H1 (cell line): ENCODE measurements around the gene COTL1. TPM values are rescaled to one million over a fixed set of nuclear protein-coding genes. Genes with fewer than 3 reads are reported as not detected.

Experiments
- CTCF ChIA-PET: fragments of 300-600 bp; sonication (Branson Sonifier 250); formaldehyde crosslinking; loops from one replicate; lab custom pipeline; 2021; ENCODE audit not compliant: partially characterized antibody; lab: Charles Lee
- POLR2A ChIA-PET: fragments of 300-600 bp; sonication (Branson Sonifier 250); formaldehyde crosslinking; loops from one replicate; lab custom pipeline; 2021; ENCODE audit warnings: inconsistent platforms; ENCODE audit not compliant: partially characterized antibody; lab: Charles Lee
- DNase-seq, 2 experiments: peaks; one replicate each; pipeline versions ENCODE4 v3.0.0 to v3.0.0-alpha.2; 2010 to 2022; ENCODE audit warnings: low spot score in 2 of 2, low read depth in 1 of 2, mixed read lengths in 1 of 2
- FAIRE-seq: peaks from 2 replicates; lab custom pipeline; 2011; peaks lifted over from hg19 to GRCh38; lab: Jason Lieb, UNC
- H2AFZ ChIP-seq: 2 replicates; pipeline ENCODE4 v1.8.1; 2012; ENCODE audit warnings: low read length, inconsistent platforms
- H2AK5ac ChIP-seq: 2 replicates; pipeline ENCODE4 v1.6.1; 2013; ENCODE audit warnings: low read depth, low read length
- H2BK120ac ChIP-seq: replicated peaks from 2 replicates; pipeline ENCODE3; 2013; ENCODE audit warnings: low read depth, low read length, inconsistent platforms
- H2BK12ac ChIP-seq: 2 replicates; pipeline ENCODE4 v1.6.1; 2013; ENCODE audit warnings: low read depth, low read length
- H2BK15ac ChIP-seq: 2 replicates; pipeline ENCODE4 v1.6.1; 2013; ENCODE audit warnings: low read length
- H2BK20ac ChIP-seq: 2 replicates; pipeline ENCODE4 v1.6.1; 2013; ENCODE audit warnings: low read length
- H2BK5ac ChIP-seq: 2 replicates; pipeline ENCODE4 v1.6.1; 2013; ENCODE audit warnings: low read depth, low read length
- H3K14ac ChIP-seq: 2 replicates; pipeline ENCODE4 v1.6.1; 2013; ENCODE audit warnings: inconsistent platforms; ENCODE audit not compliant: insufficient read length
- H3K18ac ChIP-seq: 2 replicates; pipeline ENCODE4 v1.6.1; 2013; ENCODE audit warnings: low read length; ENCODE audit errors: extremely low read depth
- H3K23ac ChIP-seq: 2 replicates; pipeline ENCODE4 v1.6.1; 2013; ENCODE audit warnings: inconsistent platforms; ENCODE audit not compliant: insufficient read length
- H3K23me2 ChIP-seq: 2 replicates; pipeline ENCODE4 v1.6.1; 2013; ENCODE audit warnings: low read depth, low read length
- H3K27ac ChIP-seq: 2 replicates; pipeline ENCODE4 v1.6.1; 2011; ENCODE audit warnings: low read depth, low read length, inconsistent platforms
- H3K27me3 ChIP-seq, 4 experiments: replicated peaks in 1 of 4; 1 replicate in 1 of 4; 2 replicates in 3 of 4; pipeline versions ENCODE4 v1.6.1 to v1.8.1; 2011 to 2013; ENCODE audit warnings: low read length in 3 of 4, mild to moderate bottlenecking in 3 of 4, inconsistent platforms in 2 of 4, mixed read lengths in 2 of 4, moderate library complexity in 1 of 4; ENCODE audit not compliant: control insufficient read depth in 3 of 4, insufficient read depth in 3 of 4; ENCODE audit errors: extremely low read depth in 1 of 4
- H3K36me3 ChIP-seq, 4 experiments: 2 replicates each; pipeline versions ENCODE4 v1.6.1 to v1.8.1; 2011 to 2013; ENCODE audit warnings: mild to moderate bottlenecking in 4 of 4, low read length in 3 of 4, moderate library complexity in 2 of 4, control low read depth in 1 of 4, inconsistent platforms in 1 of 4; ENCODE audit not compliant: insufficient read depth in 4 of 4, control insufficient read depth in 2 of 4
- H3K4ac ChIP-seq: replicated peaks from 2 replicates; pipeline ENCODE3; 2013; ENCODE audit warnings: low read length, low read depth, mixed read lengths, inconsistent platforms; ENCODE audit not compliant: insufficient read length
- H3K4me1 ChIP-seq, 4 experiments: replicated peaks in 1 of 4; 1 replicate in 1 of 4; 2 replicates in 3 of 4; pipeline versions ENCODE4 v1.6.1 to v1.8.1; 2011 to 2013; ENCODE audit warnings: low read length in 3 of 4, inconsistent platforms in 2 of 4, mixed read lengths in 1 of 4; ENCODE audit not compliant: insufficient read depth in 4 of 4, control insufficient read depth in 3 of 4
- H3K4me2 ChIP-seq, 2 experiments: 2 replicates each; pipeline versions ENCODE4 v1.6.1 to v1.8.1; 2011 to 2013; ENCODE audit warnings: low read depth in 2 of 2, low read length in 2 of 2, control low read depth in 1 of 2, inconsistent platforms in 1 of 2, mild to moderate bottlenecking in 1 of 2; ENCODE audit not compliant: insufficient read depth in 1 of 2
- H3K4me3 ChIP-seq, 4 experiments: fragments of 200-600, 300-600 bp in 1 of 4; sonication (generic), shearing (Covaris generic), sonication (Bioruptor Twin) in 1 of 4; 2 replicates each; pipeline versions ENCODE4 v1.5.1 to v1.8.1; 2011 to 2016; ENCODE audit warnings: low read length in 4 of 4, low read depth in 3 of 4, control low read depth in 2 of 4, inconsistent platforms in 2 of 4, mild to moderate bottlenecking in 2 of 4, mixed read lengths in 1 of 4, moderate library complexity in 1 of 4; ENCODE audit not compliant: insufficient read depth in 2 of 4; ENCODE audit errors: extremely low read depth in 1 of 4
- H3K56ac ChIP-seq: replicated peaks from 2 replicates; pipeline ENCODE3; 2013; ENCODE audit warnings: low read depth, mild to moderate bottlenecking, mixed read lengths, low read length, inconsistent platforms; ENCODE audit not compliant: insufficient read length
- H3K79me1 ChIP-seq: 2 replicates; pipeline ENCODE4 v1.6.1; 2013; ENCODE audit warnings: low read depth, low read length, control low read depth
- H3K79me2 ChIP-seq, 2 experiments: 2 replicates each; pipeline versions ENCODE4 v1.6.1 to v1.8.1; 2012 to 2013; ENCODE audit warnings: low read length in 2 of 2, mild to moderate bottlenecking in 2 of 2, inconsistent platforms in 1 of 2; ENCODE audit not compliant: insufficient read depth in 2 of 2, control insufficient read depth in 1 of 2
- H3K9ac ChIP-seq, 4 experiments: replicated peaks in 1 of 4; 1 replicate in 1 of 4; 2 replicates in 3 of 4; pipeline versions ENCODE4 v1.6.1 to v1.8.1; 2011 to 2013; ENCODE audit warnings: low read depth in 3 of 4, low read length in 3 of 4, control low read depth in 2 of 4, mild to moderate bottlenecking in 2 of 4, moderate library complexity in 2 of 4, inconsistent platforms in 1 of 4; ENCODE audit errors: extremely low read depth in 1 of 4
- H3K9me3 ChIP-seq, 2 experiments: 2 replicates each; pipeline versions ENCODE4 v1.6.1 to v1.8.1; 2012 to 2013; ENCODE audit warnings: mild to moderate bottlenecking in 2 of 2, moderate library complexity in 2 of 2, control low read depth in 1 of 2, inconsistent platforms in 1 of 2, low read depth in 1 of 2, low read length in 1 of 2, mixed read lengths in 1 of 2; ENCODE audit not compliant: insufficient read depth in 2 of 2
- H4K20me1 ChIP-seq, 2 experiments: replicated peaks in 1 of 2; 2 replicates each; pipeline versions ENCODE3 to v1.8.1; 2011 to 2013; ENCODE audit warnings: inconsistent platforms in 2 of 2, low read length in 2 of 2, mild to moderate bottlenecking in 1 of 2; ENCODE audit not compliant: insufficient read depth in 2 of 2, control insufficient read depth in 1 of 2
- H4K5ac ChIP-seq: 2 replicates; pipeline ENCODE4 v1.6.1; 2013; ENCODE audit warnings: low read length, low read depth, mixed read lengths, inconsistent platforms; ENCODE audit not compliant: insufficient read length
- H4K8ac ChIP-seq: 2 replicates; pipeline ENCODE4 v1.8.0; 2013; ENCODE audit warnings: mild to moderate bottlenecking, moderate library complexity, low read length, inconsistent platforms; ENCODE audit not compliant: insufficient read depth; ENCODE audit errors: extremely low read depth
- H4K91ac ChIP-seq: replicated peaks from 2 replicates; pipeline ENCODE3; 2013; ENCODE audit warnings: low read length, mixed read lengths, inconsistent platforms; ENCODE audit not compliant: insufficient read length
- ASH2L ChIP-seq: fragments of 200-600, 300-600 bp; sonication (generic); IDR thresholded peaks from one replicate; pipeline ENCODE4 v1.7.1; 2017; ENCODE audit warnings: low read length
- CBX8 ChIP-seq: fragments of 300-800, 300-1000 bp; sonication (generic); IDR thresholded peaks from 2 replicates; pipeline ENCODE4 v1.7.1; 2016; ENCODE audit warnings: low read depth, low read length, borderline replicate concordance
- CHD2 ChIP-seq: IDR thresholded peaks from 2 replicates; pipeline ENCODE4 v1.6.1; 2012; ENCODE audit warnings: low read length, improper control_type of control experiment
- NRF1 ChIP-seq: IDR thresholded peaks from 2 replicates; pipeline ENCODE4 v1.6.1; 2011; ENCODE audit warnings: mild to moderate bottlenecking, low read depth, low read length, improper control_type of control experiment
- POLR2A ChIP-seq, 2 experiments: IDR thresholded peaks; 1 replicate in 1 of 2; 2 replicates in 1 of 2; pipeline ENCODE4 v1.6.1; 2011; ENCODE audit warnings: low read depth in 2 of 2, low read length in 2 of 2, mild to moderate bottlenecking in 2 of 2; ENCODE audit errors: control extremely low read depth in 1 of 2
- POU5F1 ChIP-seq: IDR thresholded peaks from 2 replicates; pipeline ENCODE4 v1.6.1; 2011; ENCODE audit warnings: low read depth, mild to moderate bottlenecking, low read length, moderate library complexity
- RXRA ChIP-seq: IDR thresholded peaks from 2 replicates; pipeline ENCODE4 v1.6.1; 2011; ENCODE audit warnings: low read depth, mild to moderate bottlenecking, low read length, moderate library complexity; ENCODE audit not compliant: insufficient read depth
- SIRT6 ChIP-seq: IDR thresholded peaks from one replicate; pipeline ENCODE4 v1.7.1; 2012; ENCODE audit warnings: low read length, inconsistent platforms
- SP2 ChIP-seq: IDR thresholded peaks from 2 replicates; pipeline ENCODE4 v1.6.1; 2012; ENCODE audit warnings: mild to moderate bottlenecking, low read length, inconsistent platforms
- TAF1 ChIP-seq: IDR thresholded peaks from 2 replicates; pipeline ENCODE4 v1.6.1; 2011; ENCODE audit warnings: mild to moderate bottlenecking, low read depth, low read length
- TBP ChIP-seq: IDR thresholded peaks from 2 replicates; pipeline ENCODE4 v1.6.1; 2011; ENCODE audit warnings: low read depth, low read length, improper control_type of control experiment
- TCF12 ChIP-seq: IDR thresholded peaks from 2 replicates; pipeline ENCODE4 v1.6.1; 2011; ENCODE audit warnings: low read depth, mild to moderate bottlenecking, low read length
- YY1 ChIP-seq: IDR thresholded peaks from 2 replicates; pipeline ENCODE4 v1.6.1; 2011; ENCODE audit warnings: low read depth, mild to moderate bottlenecking, low read length
- WGBS, 2 experiments: shearing (Covaris generic) in 1 of 2; methylation state at CpG; one replicate each; pipeline versions ENCODE4 v1.1.6 to v1.1.7; 2013 to 2015; ENCODE audit warnings: low lambda C conversion rate in 2 of 2, mixed read lengths in 2 of 2, inconsistent platforms in 1 of 2, low coverage in 1 of 2, missing lambda C conversion rate in 1 of 2; ENCODE audit not compliant: insufficient replicate concordance in 2 of 2, insufficient coverage in 1 of 2, insufficient read length in 1 of 2; ENCODE audit errors: extremely low coverage in 1 of 2, missing lambda C conversion rate in 1 of 2; 5-methylcytosine and 5-hydroxymethylcytosine counted together
- polyA plus RNA-seq, 7 experiments: library from polyadenylated mRNA; depleted of rRNA in 3 of 7; stranded (reverse) in 5 of 7; unstranded in 2 of 7; fragments of >200 nt in 5 of 7; fragments of 200-250 nt in 2 of 7; gene quantifications; 1 replicate in 5 of 7; 2 replicates in 1 of 7; 4 replicates in 1 of 7; pipeline versions ENCODE4 v1.2.1 to v1.2.3, GENCODE V29; 2011 to 2013; ENCODE audit warnings: missing spikeins in 2 of 7, mixed read lengths in 2 of 7
- total RNA-seq: library from RNA; stranded (reverse); fragmentation: NEBNext Ultra II Directional; extraction: Animal tissue kit (Norgen Biotek cat#: 25700); gene quantifications from 2 replicates; pipeline ENCODE4 v1.2.1, GENCODE V29; 2021

COTL1 gene
- total and polyA plus RNA-seq, 2 of the 8 experiments (the other 6 are each of a cell fraction or from before 2014, with no cell fraction given) = 59.2 to 183 TPM

DNA sequence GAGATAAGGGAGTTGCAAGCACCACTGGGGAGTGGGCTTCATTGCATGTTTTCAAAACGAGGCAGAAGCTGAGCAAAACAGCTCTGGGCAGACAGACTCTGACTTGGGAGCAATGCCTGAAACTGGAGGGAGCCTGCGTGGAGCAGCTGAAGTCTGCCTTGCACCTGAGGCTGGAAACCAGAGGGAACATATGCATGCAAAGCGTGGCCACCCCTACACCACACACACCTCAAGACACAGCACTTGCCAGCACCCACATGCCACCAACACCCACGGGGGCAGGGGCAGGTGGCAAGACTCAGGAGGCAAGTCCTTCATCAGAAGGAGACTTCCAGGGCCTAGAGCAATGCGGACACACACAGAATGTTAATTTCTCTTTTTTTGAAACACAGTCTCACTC lies 45.8 kb downstream of the COTL1 start:
- Histone ChIP-seq H2BK12ac (no peak overlapping the region), H2BK15ac (no peak overlapping the region), H3K36me3 (no peaks in the 10 kb centered on the region), H3K79me1 (no peaks in the 10 kb centered on the region; the same call in 1 of the 2 replicates), H2AFZ (no peak overlapping the region), H3K27ac (no peak overlapping the region; the same call in none of the 2 replicates), H3K9ac (no peak overlapping the region), H3K23ac (no peak overlapping the region), H3K4me3 (no peak overlapping the region), H3K56ac (no peak overlapping the region), H4K8ac (no peak overlapping the region), H3K18ac (no peak overlapping the region), H3K4me1 (peaks cover 4 to 6% (median 6%) of the 10 kb centered on the region in 4 experiments), H3K14ac (no peak overlapping the region), H2BK5ac (no peak overlapping the region), H2BK120ac (no peak overlapping the region), H3K4ac (no peak overlapping the region), H3K9me3 (no peaks in the 10 kb centered on the region), H2AK5ac (no peak overlapping the region), H4K5ac (no peak overlapping the region), H3K27me3 (no peaks in the 10 kb centered on the region)
- 86% methylated on average over 5 of the region's 5 CpGs; no CpG with 5 or more reads in 1 of the 2 experiments for WGBS, 2 experiments
- CTCF ChIA-PET = interaction anchor here (0.9 to 1.2 kb wide), 2 partner anchors 49 to 66 kb away, joined by 3 read pairs; no protein-coding TSS in a partner anchor
- DNase-seq = no peak
- FAIRE-seq = no peak
- TF ChIP-seq SP2 = no peak
- no peak for TF ChIP-seq YY1
- no peak for TF ChIP-seq POU5F1
- no peak for TF ChIP-seq TAF1
- TF ChIP-seq POLR2A (IDR thresholded peaks at IDR 0.05; ENCODE audit: control extremely low read depth in 1 of 2, low read depth in 2 of 2, low read length in 2 of 2) = no peak
- TF ChIP-seq NRF1 = no peak
- no peak for TF ChIP-seq SIRT6
- TF ChIP-seq CHD2 = no peak
- no peak for TF ChIP-seq TBP
- TF ChIP-seq TCF12 = no peak
- TF ChIP-seq CBX8 = no peak
- no peak for TF ChIP-seq ASH2L
- TF ChIP-seq RXRA = no peak
- TF ChIP-seq, all 59 proteins: peak for 0
- Histone ChIP-seq H3K23me2 (no peaks in the 10 kb centered on the region), H2BK20ac (no peak overlapping the region), H3K4me2 (no peak overlapping the region), H3K79me2 (peaks cover 0 to 5% of the 10 kb centered on the region in 2 experiments; a peak in 1 of 4 replicates), H4K20me1 (peaks cover 0 to 2% of the 10 kb centered on the region in 2 experiments), H4K91ac (no peak overlapping the region)
- POLR2A ChIA-PET = interaction anchor here (0.8 kb wide), 1 partner anchor 43 kb away, joined by 3 read pairs; no protein-coding TSS in a partner anchor
